NCI-H2227 (cell line): ENCODE data around the gene PPP1R12B.
"Not testable (repeated sequence)": the region's sequence is repeated elsewhere in the genome, so short reads cannot be mapped to it uniquely, and the experiment has no call there.

ENCODE experiments used
- DNase-seq: peaks from one replicate; lab custom pipeline; 2025; ENCODE audit not compliant: unreplicated experiment; lab: John Stamatoyannopoulos, UW

Gene PPP1R12B

DNA sequence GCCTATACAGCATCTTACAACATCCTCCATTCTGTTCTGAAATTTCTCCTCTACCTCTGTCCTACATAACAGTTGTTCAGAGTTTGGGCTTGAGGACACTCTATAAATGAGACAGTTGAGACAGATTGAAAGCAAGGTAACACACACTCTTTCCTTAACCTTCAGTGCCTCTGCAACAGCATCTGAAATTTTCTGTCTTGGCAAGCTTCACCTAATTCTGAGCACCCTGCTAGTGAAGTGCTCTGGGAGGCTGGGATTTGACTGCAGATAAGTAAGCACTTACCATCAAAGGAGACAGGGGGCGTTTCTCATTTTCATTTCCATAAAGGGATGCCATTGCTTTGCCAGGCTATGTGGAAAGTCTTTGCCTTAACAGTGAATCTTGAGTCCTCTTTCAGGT is 53.3 kb downstream of the PPP1R12B start:
- not testable (repeated sequence) for DNase-seq

DNA sequence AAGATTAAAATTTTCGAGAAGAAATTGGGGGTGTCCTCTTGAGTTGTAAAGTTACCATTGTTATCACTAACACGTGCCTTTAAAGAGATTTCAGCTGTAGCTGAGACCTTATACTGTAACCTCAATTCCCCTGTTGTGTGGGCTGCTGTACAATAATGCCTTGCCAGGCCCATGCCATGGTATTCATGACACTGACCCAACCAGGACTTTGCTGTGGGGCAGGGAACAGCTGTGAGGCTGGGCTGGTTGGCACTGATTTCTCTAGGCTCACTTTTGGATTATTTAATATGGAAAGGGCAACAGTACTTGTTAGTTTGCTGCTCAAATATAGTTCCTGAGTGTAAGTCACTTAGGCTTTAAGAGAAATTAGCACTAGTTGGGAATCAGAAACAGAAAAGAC is 54.9 kb downstream of the PPP1R12B start:
- DNase-seq: not testable (repeated sequence)

DNA sequence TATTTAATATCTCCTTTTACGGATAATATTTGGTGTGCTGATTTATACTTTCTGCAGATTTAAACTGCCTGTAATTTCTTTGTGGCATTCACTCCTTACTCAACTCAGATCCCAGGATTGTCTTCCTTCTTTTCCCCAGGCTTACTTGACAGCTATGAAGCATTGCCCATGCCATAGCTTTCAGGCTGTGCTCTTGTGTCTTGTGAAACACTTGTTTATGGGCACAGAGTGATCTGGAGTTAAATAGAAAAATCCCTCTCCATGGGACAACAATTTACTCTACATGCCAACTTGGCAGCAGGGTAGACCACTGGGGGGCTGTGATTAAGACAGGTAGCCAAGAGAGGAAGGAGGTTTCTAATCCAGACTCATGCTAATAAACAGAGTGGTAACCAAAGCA is 57.4 kb downstream of the PPP1R12B start:
- DNase-seq: no peak

DNA sequence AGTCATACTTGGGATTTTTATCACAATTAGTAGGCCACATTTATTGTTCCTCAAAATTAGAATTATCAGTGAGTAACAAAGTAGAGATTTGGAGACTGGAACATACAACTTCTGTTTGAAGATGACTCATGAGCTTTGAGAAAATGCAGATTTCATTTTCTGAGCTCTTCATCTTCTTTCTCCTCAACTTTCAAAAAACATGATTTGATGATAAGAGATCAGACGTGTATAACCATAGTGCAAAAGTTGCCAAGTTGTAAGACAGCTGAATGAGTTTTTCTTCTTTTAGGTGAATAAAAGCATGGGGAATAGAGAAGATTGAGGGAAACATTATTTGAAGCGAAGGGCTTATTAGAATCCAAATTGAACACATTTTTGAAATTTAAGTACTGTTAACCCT is 58.4 kb downstream of the PPP1R12B start:
- not testable (repeated sequence) for DNase-seq

DNA sequence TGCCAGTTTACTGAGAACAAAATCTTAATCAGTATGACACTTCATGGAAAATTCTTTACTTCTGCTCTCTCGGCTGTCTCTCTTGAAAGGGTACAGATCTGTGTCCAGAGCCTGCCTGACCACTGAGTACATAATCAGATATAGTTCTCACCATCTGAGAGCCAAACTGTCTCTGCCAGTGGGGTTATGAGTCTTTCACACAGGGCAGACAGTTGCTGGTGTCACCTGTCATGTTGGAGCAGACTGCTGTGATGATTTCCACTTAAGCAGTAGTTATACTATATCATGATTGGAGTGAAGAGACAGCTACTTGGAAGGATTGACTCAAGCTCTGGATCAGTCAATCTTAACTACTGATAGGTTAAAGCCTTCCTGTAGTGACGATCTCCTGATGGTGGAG is 58.9 kb downstream of the PPP1R12B start:
- not testable (repeated sequence) for DNase-seq

DNA sequence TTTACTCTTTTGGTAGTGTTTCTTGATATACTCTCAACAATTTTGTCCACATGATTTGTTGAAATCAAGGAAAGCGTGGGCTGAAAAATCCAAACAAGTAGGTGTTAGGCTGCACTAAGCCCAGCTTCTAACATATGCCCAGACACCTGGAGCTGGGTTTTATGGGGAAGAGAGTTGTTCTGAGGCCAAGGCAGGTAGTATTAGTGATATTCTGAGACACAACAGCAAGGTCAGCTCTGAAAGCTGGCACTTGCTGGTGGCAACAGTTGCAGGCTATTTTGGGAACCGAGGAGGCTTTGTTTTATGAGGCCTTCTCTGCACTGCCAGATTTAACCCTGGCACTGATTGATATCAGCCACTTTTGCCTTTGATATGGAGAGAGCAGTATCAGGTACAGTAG is 61.8 kb downstream of the PPP1R12B start:
- not testable (repeated sequence) for DNase-seq

DNA sequence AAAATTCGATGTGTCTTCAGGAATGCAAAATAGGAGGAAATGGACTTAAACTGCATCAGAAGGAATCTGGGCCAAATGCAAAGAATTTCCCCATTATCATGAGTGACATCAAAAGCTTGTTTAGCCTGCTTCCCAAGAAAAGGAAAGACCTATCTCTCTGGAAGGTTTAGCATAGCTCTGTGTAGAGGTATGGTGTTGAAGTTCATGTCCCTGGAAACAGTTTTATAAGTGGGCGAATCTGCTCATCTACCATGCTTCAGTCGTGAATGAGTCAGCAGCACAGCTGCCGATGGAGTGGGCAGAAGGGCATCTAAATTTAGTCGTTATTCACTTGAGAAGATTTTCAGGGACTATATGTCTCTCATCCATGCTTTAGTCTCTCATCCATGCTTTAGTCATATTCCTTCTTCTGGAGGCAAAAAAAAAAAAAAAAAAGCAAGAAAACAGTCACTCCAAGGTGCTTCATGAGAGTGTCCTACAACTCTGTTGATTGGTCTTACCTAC is 62.4 kb downstream of the PPP1R12B start:
- not testable (repeated sequence) for DNase-seq

DNA sequence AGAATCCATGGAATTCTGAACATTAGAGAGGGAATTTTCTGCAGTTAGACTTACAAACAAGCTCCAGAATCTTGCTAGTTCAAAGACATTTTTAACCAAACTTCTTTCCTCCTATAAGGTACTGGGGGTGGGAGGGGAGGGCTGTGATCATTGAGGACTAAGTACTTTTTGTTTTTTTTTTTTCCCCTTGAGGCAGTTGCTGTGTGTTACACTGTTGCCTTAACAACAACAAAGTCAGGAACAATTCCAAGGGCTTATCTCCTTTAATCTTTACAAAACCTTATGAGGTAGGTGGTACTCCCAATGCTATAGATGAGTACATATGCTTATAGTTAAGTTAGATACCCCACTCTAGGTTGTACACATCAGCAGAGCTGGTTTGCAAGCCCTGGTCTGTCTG is 62.9 kb downstream of the PPP1R12B start:
- no peak for DNase-seq

DNA sequence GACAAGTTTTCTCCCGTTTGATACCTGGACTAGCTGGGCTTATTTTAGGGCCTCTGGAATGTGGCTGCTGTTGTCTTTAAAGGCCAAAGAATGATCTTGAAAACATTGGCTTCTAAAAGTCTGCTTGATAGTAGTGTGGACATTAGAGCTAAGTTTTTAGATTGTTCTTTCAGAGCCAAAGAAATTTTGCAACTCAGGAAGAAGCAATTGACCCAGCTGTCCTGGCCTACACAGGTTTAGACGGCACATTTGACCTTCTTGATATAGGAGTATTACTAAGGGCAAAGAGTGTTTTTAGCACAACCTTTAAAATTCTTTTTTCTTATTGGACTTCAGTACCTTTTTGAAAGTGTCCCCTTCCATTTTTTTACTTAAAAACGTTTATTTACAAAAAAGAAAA is 63.9 kb downstream of the PPP1R12B start:
- not testable (repeated sequence) for DNase-seq

DNA sequence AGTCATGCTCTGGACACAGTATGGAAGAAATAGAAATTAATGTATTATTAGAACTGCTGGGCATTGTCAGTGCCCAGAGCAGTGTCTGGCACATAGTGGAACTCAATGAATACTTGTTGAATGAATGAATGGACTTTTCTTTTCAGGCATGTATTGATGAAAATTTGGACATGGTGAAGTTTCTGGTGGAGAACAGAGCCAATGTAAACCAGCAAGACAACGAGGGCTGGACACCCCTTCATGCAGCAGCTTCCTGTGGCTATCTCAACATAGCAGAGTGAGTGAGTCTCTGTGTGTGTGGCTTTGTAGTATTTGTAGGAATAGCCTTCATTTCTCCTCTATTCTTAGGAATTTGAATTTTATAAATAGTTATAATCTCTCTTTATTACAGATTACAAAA is 68.1 kb downstream of the PPP1R12B start:
- no peak for DNase-seq

DNA sequence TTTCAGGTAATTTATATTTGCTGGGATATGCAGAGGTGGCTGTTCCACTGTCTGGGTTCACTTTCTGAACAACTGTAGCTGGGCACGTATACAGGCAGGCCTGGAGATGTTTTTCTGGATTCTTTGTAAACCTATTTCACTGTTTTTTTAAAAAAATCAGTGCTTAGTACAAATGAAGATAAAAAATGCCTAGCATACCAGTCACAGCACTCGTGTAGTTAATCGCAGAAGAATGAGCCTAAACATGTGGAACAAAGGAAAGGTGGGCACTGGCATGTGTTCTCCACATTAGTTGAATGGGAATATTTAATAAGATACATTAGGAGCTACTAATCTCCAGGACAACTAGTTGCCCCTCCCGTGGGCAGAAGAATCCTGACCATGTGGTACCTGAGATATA is 68.6 kb downstream of the PPP1R12B start:
- not testable (repeated sequence) for DNase-seq

DNA sequence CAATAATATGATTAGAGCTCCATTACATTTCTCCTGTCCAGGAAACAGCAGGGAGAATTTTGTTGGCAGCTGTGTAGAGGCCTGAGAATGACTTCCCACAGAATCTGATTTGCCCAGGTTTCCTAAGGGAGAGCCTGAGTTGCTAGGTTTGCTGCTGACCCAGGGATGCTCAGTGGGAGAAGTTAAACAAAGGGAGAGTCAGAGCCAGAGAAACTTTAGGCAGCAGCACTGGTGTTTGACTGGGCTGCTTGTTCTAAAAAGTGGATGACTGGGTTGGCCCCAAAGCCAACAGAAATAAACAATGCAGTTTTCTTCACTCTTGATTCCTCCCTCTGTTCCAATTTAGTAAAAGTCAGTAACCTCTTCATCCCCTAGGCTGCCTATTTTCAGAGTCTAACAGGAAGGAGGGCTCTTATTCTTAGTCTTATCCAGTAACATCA is 69.3 kb downstream of the PPP1R12B start:
- not testable (repeated sequence) for DNase-seq

DNA sequence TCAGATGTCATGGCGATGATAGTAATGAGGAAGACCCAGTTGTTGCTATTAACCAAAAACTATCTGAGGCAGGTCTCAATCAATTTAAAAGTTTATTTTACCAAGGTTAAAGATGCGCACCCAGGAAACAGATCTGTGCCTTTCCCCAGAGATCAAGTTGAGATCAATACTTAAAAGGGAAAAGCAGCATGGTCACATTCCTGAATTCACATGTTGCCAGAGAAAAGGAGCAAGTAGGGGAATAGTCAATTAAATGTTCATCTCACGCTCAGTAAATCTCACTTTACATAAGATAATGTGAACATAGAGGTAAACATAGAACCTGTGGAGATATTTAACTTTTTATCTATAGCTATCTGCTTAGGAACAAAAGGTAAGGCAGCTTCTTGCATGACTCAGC is 71.2 kb downstream of the PPP1R12B start:
- not testable (repeated sequence) for DNase-seq

DNA sequence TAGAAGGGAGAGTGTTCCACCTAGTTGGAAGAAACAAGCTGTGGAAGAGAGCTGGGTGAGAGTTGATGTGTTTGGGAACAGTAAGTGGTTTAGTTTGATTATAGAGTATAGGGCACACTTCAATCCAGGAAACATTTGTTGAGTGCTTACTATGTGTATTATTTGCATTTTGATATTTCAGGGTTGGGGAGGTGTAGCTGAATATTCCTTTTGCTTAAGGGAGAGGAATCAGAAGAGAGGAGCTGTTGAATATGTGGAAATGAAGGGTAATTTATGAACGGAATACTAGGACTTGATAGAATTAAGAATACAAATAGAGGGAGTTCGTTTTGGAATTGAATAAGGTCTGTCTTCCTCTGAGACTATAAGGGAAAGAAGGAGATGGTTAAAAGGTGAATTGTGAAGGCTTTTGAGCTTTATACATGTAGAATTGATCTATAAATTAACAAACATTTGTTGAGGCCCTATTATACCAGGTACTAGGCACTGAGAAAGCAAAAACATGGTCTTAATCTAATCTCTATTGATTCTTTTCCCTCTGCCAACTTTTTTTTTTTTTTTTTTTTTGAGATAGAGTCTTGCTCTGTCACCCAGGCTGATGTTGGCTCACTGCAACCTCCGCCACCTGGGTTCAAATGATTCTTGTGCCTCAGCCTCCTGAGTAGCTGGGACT is 72.1 kb downstream of the PPP1R12B start:
- DNase-seq: not testable (repeated sequence)

DNA sequence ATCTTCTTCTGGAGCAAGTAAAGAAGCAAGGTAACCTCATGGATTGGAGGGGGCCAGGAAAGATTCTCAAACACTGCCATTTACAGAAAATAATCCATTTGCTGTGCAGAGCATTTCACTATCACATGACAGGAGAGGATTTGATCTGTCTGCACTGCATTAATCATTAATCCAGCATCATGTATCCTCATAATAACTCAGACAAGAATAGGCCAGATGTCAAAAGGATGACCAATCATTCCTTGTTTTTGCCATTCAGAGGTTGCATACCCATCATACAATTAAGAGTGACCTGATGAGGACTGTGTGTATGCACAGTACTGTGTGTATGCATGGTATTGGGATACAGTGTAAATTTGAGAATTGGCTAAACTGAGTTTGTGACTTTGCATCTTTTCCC is 74.2 kb downstream of the PPP1R12B start:
- DNase-seq: not testable (repeated sequence)

DNA sequence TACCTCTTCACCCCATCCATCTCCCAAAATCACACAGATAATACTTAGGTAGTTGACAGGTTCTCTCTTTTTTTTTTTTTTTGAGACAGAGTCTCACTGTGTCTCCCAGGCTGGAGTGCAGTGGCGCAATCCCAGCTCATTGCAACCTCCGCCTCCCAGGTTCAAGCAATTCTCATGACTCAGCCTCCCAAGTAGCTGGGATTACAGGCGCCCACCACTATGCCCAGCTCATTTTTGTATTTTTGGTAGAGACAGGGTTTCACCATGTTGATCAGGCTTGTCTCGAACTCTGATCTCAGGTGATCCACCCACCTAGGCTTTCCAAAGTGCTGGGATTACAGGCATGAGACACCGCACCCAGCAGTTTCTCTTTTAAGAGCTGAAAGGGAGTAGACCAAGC is 75.8 kb downstream of the PPP1R12B start:
- DNase-seq: not testable (repeated sequence)

DNA sequence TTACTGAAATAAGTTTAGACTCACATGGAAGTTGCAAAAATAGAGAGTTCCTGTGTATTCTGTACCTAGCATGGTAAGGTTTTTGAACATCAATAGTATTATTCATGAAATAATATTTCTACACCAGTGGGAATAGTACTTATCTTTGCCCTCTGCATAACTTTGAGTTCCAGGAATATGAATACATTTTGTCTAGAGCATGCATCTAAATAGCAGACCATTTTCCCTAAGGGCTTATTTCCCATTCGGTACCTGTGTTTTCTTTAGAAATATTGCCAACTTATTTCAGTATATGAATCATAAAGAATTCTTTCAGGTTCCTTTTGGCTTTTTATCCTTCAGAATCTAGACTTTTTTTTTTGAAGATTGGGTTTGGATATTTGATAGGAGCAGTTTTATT is 81.6 kb downstream of the PPP1R12B start:
- DNase-seq: not testable (repeated sequence)

DNA sequence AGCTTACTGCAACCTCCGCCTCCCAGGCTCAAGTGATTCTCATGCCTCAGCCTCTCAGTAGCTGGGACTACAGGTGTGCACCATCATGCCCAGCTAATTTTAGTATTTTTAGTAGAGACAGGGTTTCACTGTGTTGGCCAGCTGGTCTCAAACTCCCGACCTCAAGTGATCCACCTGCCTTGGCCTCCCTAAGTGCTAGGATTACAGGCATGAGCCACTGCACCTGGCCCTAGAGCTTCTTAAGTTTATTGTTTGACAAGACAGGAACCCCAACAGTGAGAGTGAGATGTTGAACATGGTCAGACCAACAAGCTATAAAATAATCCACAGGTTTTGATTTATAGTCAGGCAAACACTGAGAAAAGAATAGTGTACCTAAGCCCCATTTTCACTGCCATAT is 83.8 kb downstream of the PPP1R12B start:
- DNase-seq: not testable (repeated sequence)

DNA sequence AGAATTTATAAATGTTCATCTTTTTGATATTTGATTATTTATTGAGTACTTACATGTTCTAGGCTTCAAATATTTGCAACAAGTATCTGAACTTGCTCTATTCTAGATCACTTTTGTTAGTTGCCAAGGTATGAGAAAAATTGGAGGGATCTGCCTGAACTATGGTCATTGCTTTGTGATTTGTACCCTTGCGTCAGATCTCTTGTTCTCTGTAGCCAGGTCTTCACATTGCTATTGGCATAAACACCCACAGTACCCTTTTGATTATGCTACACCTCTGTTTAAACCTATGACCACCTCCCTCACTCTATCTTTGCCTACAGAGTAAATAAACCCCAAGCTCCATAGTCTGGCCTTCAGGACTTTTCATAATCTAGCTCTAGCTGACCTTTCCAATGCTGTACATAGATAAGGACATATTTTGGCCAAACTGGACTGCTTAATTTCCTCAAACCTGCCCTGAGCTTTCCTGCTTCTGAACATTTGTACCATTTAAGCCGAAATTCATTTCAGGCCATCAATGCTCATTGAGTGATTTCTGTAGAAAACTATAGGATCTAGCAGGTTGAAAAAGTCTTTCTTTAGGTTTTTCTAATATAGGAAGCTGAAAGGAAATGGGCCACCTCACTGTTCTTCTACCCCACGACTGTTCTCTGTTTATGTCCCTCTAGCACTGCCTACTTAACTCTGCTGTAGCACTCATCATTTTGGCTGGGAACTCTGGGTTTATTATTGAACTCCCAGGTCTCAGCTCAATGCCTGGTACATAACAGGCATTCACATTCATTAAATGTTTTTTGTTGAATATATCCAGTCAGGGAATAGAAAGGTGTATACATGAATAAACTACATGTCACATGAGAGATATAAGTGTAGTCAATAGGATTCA is 84.9 kb downstream of the PPP1R12B start:
- DNase-seq: no peak

DNA sequence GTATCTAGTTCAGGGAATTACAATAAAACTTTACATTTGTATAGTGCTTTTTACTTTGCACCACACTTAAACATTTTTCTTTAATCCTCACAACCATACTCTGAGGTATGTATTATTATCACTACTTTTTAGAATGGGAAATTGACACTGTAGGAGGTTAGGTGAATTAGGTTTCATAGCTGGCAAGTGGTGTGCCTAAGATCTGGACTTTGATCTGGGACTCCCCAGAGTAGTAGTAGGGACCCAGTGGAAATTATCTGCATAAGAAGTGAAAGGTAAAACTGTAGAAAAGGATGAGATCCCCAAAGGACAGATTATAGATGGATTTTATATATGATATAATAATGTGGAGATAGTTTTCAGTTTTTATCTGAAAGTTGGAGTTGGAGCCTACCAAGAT is 85.6 kb downstream of the PPP1R12B start:
- no peak for DNase-seq

DNA sequence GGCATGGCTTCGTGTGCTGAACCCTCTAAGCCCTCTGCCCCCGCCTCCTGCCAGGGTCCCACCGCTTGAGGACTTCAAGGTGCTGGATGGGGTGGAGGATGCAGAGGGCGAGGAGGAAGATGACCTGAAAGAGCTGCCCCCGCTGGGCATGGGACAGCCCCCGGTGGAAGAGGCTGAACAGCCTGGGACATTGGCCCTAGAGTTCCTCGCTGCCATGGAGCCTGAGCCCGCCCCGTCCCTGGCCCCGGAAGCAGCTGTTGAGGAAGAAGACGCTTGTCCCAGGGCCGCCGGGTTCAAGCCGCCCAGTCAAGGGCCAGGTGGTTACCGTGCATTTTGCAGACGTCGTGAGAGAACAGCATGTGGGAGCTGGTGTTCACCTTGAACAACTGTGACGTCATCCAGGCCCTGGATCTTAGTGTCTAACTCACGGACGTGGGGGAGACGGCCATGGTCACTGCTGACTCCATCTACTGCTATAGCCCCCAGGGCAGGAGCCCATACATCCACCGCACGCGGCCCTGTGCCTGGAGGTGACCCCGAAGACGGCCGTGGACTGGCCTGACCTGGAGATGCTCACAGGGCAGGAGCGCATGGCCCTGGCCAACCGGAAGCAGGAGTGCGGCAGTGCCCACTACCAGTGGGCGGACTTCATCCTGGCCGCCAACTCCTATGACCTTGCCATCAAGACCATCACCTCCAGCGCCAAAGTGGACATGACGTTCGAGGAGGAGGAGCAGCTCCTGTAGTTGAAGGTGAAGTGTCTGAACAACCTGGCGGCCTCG is 90.1 kb downstream of the PPP1R12B start:
- no peak for DNase-seq
